HepG2 (cell line): ENCODE data around the gene HSD17B2. TPM values are rescaled to one million over a fixed set of nuclear protein-coding genes. Genes with fewer than 3 reads are reported as not detected.

Experiments used
- ADNP ChIP-seq: sonication (generic); formaldehyde crosslinking; IDR thresholded peaks from 2 replicates; pipeline ENCODE4 v1.4.0; 2020; ENCODE audit warnings: missing genetic modification reagents
- AHR ChIP-seq: IDR thresholded peaks from 2 replicates; pipeline ENCODE4 v1.6.1; 2018; ENCODE audit warnings: missing genetic modification reagents, missing compliant biosample characterization
- CREBL2 ChIP-seq: sonication (generic); formaldehyde crosslinking; IDR thresholded peaks from 2 replicates; pipeline ENCODE4 v1.8.1; 2023; ENCODE audit warnings: missing genetic modification reagents, mild to moderate bottlenecking, borderline replicate concordance
- FOXP1 ChIP-seq, 2 experiments: fragments of 450-650 bp in 1 of 2; IDR thresholded peaks; 2 replicates each; pipeline ENCODE4 v1.6.1; 2017 to 2018; ENCODE audit warnings: antibody characterized with exemption in 1 of 2
- HMGA1 ChIP-seq: sonication (generic); formaldehyde crosslinking; conservative IDR thresholded peaks from 2 replicates; pipeline ENCODE4 v1.4.0; 2020; ENCODE audit warnings: missing genetic modification reagents
- IRF2 ChIP-seq: IDR thresholded peaks from 2 replicates; pipeline ENCODE4 v1.6.1; 2018; ENCODE audit warnings: missing genetic modification reagents, missing compliant biosample characterization
- KDM5B ChIP-seq: sonication (generic); formaldehyde crosslinking; IDR thresholded peaks from 2 replicates; pipeline ENCODE4 v1.4.0; 2020; ENCODE audit warnings: missing genetic modification reagents, mild to moderate bottlenecking, borderline replicate concordance
- NFIC ChIP-seq: IDR thresholded peaks from 2 replicates; pipeline ENCODE4 v1.6.1; 2012; ENCODE audit warnings: mild to moderate bottlenecking, low read length, inconsistent platforms
- NKX3-1 ChIP-seq: sonication (generic); formaldehyde crosslinking; IDR thresholded peaks from 2 replicates; pipeline ENCODE4 v1.5.0; 2020; ENCODE audit warnings: missing genetic modification reagents
- PBX2 ChIP-seq: IDR thresholded peaks from 2 replicates; pipeline ENCODE4 v1.6.1; 2016; ENCODE audit warnings: control low read depth
- SAP130 ChIP-seq: IDR thresholded peaks from 2 replicates; pipeline ENCODE4 v1.6.1; 2016; ENCODE audit warnings: low read depth
- SIX4 ChIP-seq: sonication (generic); formaldehyde crosslinking; IDR thresholded peaks from 2 replicates; pipeline ENCODE4 v1.4.0; 2020; ENCODE audit warnings: missing genetic modification reagents
- SMARCE1 ChIP-seq: fragments of 450-650 bp; IDR thresholded peaks from 2 replicates; pipeline ENCODE4 v1.6.1; 2017; ENCODE audit warnings: borderline replicate concordance
- THRA ChIP-seq: sonication (generic); formaldehyde crosslinking; IDR thresholded peaks from 2 replicates; pipeline ENCODE4 v1.4.0; 2020; ENCODE audit warnings: missing genetic modification reagents, borderline replicate concordance
- TMF1 ChIP-seq: sonication (generic); formaldehyde crosslinking; IDR thresholded peaks from 2 replicates; pipeline ENCODE4 v1.8.1; 2022; ENCODE audit warnings: low read depth, missing genetic modification reagents
- ZFP82 ChIP-seq: sonication (generic); formaldehyde crosslinking; IDR thresholded peaks from 2 replicates; pipeline ENCODE4 v1.5.1; 2020; ENCODE audit warnings: mild to moderate bottlenecking, missing genetic modification reagents, borderline replicate concordance
- ZNF234 ChIP-seq: sonication (generic); formaldehyde crosslinking; conservative IDR thresholded peaks from 2 replicates; pipeline ENCODE4 v1.5.1; 2020; ENCODE audit warnings: mild to moderate bottlenecking, missing genetic modification reagents
- ZNF280B ChIP-seq: sonication (generic); formaldehyde crosslinking; IDR thresholded peaks from 2 replicates; pipeline ENCODE4 v1.5.0; 2020; ENCODE audit warnings: missing genetic modification reagents, mild to moderate bottlenecking, borderline replicate concordance
- ZNF484 ChIP-seq: sonication (generic); formaldehyde crosslinking; IDR thresholded peaks from 2 replicates; pipeline ENCODE4 v1.5.1; 2020; ENCODE audit warnings: mild to moderate bottlenecking, low read depth, missing genetic modification reagents, borderline replicate concordance
- ZNF501 ChIP-seq: sonication (generic); formaldehyde crosslinking; IDR thresholded peaks from 2 replicates; pipeline ENCODE4 v1.5.1; 2020; ENCODE audit warnings: mild to moderate bottlenecking, moderate library complexity, missing genetic modification reagents
- ZNF580 ChIP-seq: IDR thresholded peaks from 2 replicates; pipeline ENCODE4 v1.6.1; 2016; ENCODE audit warnings: low read depth, borderline replicate concordance
- ZNF616 ChIP-seq: sonication (generic); formaldehyde crosslinking; IDR thresholded peaks from 2 replicates; pipeline ENCODE4 v1.5.0; 2020; ENCODE audit warnings: low read depth, mild to moderate bottlenecking, missing genetic modification reagents
- ZNF629 ChIP-seq: sonication (generic); formaldehyde crosslinking; conservative IDR thresholded peaks from 2 replicates; pipeline ENCODE4 v1.5.0; 2020; ENCODE audit warnings: missing genetic modification reagents
- ZNF704 ChIP-seq: sonication (generic); formaldehyde crosslinking; IDR thresholded peaks from 2 replicates; pipeline ENCODE4 v1.8.1; 2023; ENCODE audit warnings: mild to moderate bottlenecking, inconsistent platforms, moderate library complexity, missing genetic modification reagents, borderline replicate concordance
- polyA plus RNA-seq, 8 experiments: library from polyadenylated mRNA; depleted of rRNA in 3 of 8; stranded (reverse) in 7 of 8; unstranded in 1 of 8; fragments of >200 nt; fragmentation: Illumina TruSeq in 4 of 8; extraction: Trizol in 4 of 8; gene quantifications; 2 replicates each; pipeline versions ENCODE4 v1.2.1 to v1.2.3, GENCODE V29; 2011 to 2016; ENCODE audit warnings: low read depth in 4 of 8, missing spikeins in 1 of 8, mixed read lengths in 1 of 8; ENCODE audit not compliant: insufficient read depth in 1 of 8
- total RNA-seq, 5 experiments: library from RNA; depleted of rRNA; stranded (reverse); fragments of >200 nt; fragmentation: Illumina TruSeq; extraction: Trizol; gene quantifications; 2 replicates each; pipeline ENCODE4 v1.2.3, GENCODE V29; 2016; ENCODE audit warnings: low read depth in 1 of 5

HSD17B2 gene
- total and polyA plus RNA-seq, 2 of the 13 experiments (the other 11 are each of a cell fraction or from before 2014, with no cell fraction given), result 26.3 to 69.3 TPM

- TF ChIP-seq ZNF704 (CRISPR knock-in tag) (no peak), NFIC (peak; percentile 93), ZNF280B (no peak), ZFP82 (no peak), ZNF484 (CRISPR knock-in tag) (no peak), SIX4 (peak; percentile 31; the same call in 1 of the 2 replicates), THRA (peak; percentile 52; the same call in 1 of the 2 replicates), ZNF629 (CRISPR knock-in tag) (no peak), SAP130 (CRISPR knock-in tag) (peak; percentile 81), IRF2 (CRISPR knock-in tag) (peak; percentile 47; the same call in 1 of the 2 replicates), SMARCE1 (no peak), NKX3-1 (CRISPR knock-in tag) (peak; percentile 79; the same call in 1 of the 2 replicates), ZNF501 (CRISPR knock-in tag) (no peak), ADNP (CRISPR knock-in tag) (no peak), PBX2 (CRISPR knock-in tag) (no peak), AHR (no peak; the same call in 1 of the 2 replicates), ZNF234 (no peak), TMF1 (no peak), FOXP1 (IDR thresholded peaks at IDR 0.05) (0 out of 2 replicates have a peak, but pooled peaks have one; percentile 15), FOXP1 (CRISPR knock-in tag; IDR thresholded peaks at IDR 0.05) (peak; percentile 94), ZNF616 (CRISPR knock-in tag) (no peak), ZNF580 (CRISPR knock-in tag) (no peak), HMGA1 (CRISPR knock-in tag) (no peak), KDM5B (CRISPR knock-in tag) (no peak), CREBL2 (CRISPR knock-in tag) (no peak)
Measured at GRCh38 chr16:82055728-82056549, 20.9 kb downstream of the HSD17B2 start (continued).
